ENCODE results near the gene L2HGDH. TPM values are rescaled to one million over a fixed set of nuclear protein-coding genes. Genes with fewer than 3 reads are reported as not detected.

The L2HGDH gene
- total RNA-seq, 1 donor = 3.6 TPM

DNA sequence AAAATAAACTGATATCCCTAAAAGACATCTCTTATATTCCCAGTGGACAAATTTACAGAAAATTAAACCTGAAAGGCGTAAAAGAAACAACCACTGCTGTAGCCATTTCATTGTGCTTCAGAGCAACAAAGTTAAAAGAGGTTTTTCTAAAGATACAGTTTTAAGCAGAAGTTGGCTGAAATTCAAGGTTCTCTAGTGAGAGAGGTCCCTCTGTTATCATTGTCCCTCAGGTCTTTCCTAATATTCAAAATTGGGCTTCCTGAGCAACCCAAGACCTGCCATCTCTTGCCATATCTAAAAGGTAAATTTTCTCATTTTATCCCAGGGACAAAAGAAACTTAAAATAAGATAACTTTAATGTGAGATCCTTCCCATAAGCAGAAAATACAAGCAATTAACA lies 69.9 kb downstream of the L2HGDH start:
- no peaks in the 10 kb centered on the region for H3K36me3 ChIP-seq (ENCODE audit: insufficient read depth, low read length)
- H3K79me2 ChIP-seq (ENCODE audit: insufficient read depth, low read length) = no peaks in the 10 kb centered on the region
- H2AFZ ChIP-seq (ENCODE audit: low read length) = no peak overlapping the region
- no peak for DNase-seq (ENCODE audit: insufficient read length, low spot score, missing footprints)
- no peak overlapping the region for H3K4me2 ChIP-seq (ENCODE audit: insufficient read depth, low read length)
- H3K4me3 ChIP-seq (ENCODE audit: insufficient read depth, low read length) = no peak overlapping the region
- H3K27me3 ChIP-seq (ENCODE audit: insufficient read depth, low read length) = no peaks in the 10 kb centered on the region
- H3K4me1 ChIP-seq (ENCODE audit: insufficient read depth, low read length) = no peaks in the 10 kb centered on the region
- no peaks in the 10 kb centered on the region for H4K20me1 ChIP-seq (ENCODE audit: insufficient read depth, low read length)
- TF ChIP-seq, protein P1, sequence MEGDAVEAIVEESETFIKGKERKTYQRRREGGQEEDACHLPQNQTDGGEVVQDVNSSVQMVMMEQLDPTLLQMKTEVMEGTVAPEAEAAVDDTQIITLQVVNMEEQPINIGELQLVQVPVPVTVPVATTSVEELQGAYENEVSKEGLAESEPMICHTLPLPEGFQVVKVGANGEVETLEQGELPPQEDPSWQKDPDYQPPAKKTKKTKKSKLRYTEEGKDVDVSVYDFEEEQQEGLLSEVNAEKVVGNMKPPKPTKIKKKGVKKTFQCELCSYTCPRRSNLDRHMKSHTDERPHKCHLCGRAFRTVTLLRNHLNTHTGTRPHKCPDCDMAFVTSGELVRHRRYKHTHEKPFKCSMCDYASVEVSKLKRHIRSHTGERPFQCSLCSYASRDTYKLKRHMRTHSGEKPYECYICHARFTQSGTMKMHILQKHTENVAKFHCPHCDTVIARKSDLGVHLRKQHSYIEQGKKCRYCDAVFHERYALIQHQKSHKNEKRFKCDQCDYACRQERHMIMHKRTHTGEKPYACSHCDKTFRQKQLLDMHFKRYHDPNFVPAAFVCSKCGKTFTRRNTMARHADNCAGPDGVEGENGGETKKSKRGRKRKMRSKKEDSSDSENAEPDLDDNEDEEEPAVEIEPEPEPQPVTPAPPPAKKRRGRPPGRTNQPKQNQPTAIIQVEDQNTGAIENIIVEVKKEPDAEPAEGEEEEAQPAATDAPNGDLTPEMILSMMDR (IDR thresholded peaks at IDR 0.05; ENCODE audit: extremely low read depth, low read depth, low read length) = no peak
- H3K27ac ChIP-seq (ENCODE audit: low read depth, low read length) = no peak overlapping the region
- no peaks in the 10 kb centered on the region for H3K9me3 ChIP-seq (ENCODE audit: low read depth, low read length)

DNA sequence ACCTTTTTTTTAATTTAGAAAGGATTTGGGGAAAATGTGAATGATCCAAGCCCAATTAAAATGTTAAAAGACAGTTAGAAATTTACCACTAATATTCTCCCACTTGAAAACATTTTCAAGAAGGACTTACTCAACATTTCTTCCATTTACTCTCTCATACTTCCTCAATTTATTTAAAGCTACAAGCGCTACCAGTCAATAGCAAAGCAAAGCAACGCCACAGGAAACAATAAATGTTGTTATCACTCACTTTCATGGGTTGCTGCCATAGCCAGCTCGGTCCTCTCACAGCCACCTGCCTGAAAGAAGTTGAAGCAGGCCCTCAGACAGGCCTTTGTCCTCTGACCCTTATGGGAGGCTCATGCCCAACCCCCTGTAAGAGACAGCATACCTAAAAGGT lies 74.6 kb downstream of the L2HGDH start:
- H3K4me1 ChIP-seq (ENCODE audit: insufficient read depth, low read length) = peaks cover 2% of the 10 kb centered on the region
- H3K9me3 ChIP-seq (ENCODE audit: low read depth, low read length) = no peaks in the 10 kb centered on the region
- H4K20me1 ChIP-seq (ENCODE audit: insufficient read depth, low read length) = no peaks in the 10 kb centered on the region
- H3K36me3 ChIP-seq (ENCODE audit: insufficient read depth, low read length) = no peaks in the 10 kb centered on the region
- H3K79me2 ChIP-seq (ENCODE audit: insufficient read depth, low read length) = no peaks in the 10 kb centered on the region
- no peak for DNase-seq (ENCODE audit: insufficient read length, low spot score, missing footprints)
- H3K27ac ChIP-seq (ENCODE audit: low read depth, low read length) = no peak overlapping the region
- H2AFZ ChIP-seq (ENCODE audit: low read length) = no peak overlapping the region
- H3K4me3 ChIP-seq (ENCODE audit: insufficient read depth, low read length) = no peak overlapping the region
- no peak overlapping the region for H3K4me2 ChIP-seq (ENCODE audit: insufficient read depth, low read length)
- H3K27me3 ChIP-seq (ENCODE audit: insufficient read depth, low read length) = no peaks in the 10 kb centered on the region
- TF ChIP-seq, protein P1 (IDR thresholded peaks at IDR 0.05; ENCODE audit: extremely low read depth, low read depth, low read length) = no peak

- Histone ChIP-seq H3K36me3 (ENCODE audit: insufficient read depth, low read length) (no peaks in the 10 kb centered on the region), H3K4me2 (ENCODE audit: insufficient read depth, low read length) (no peak overlapping the region), H3K9me3 (ENCODE audit: low read depth, low read length) (no peaks in the 10 kb centered on the region)
Measured at GRCh38 chr14:50233951-50234250, 78.1 kb downstream of the L2HGDH start.

DNA sequence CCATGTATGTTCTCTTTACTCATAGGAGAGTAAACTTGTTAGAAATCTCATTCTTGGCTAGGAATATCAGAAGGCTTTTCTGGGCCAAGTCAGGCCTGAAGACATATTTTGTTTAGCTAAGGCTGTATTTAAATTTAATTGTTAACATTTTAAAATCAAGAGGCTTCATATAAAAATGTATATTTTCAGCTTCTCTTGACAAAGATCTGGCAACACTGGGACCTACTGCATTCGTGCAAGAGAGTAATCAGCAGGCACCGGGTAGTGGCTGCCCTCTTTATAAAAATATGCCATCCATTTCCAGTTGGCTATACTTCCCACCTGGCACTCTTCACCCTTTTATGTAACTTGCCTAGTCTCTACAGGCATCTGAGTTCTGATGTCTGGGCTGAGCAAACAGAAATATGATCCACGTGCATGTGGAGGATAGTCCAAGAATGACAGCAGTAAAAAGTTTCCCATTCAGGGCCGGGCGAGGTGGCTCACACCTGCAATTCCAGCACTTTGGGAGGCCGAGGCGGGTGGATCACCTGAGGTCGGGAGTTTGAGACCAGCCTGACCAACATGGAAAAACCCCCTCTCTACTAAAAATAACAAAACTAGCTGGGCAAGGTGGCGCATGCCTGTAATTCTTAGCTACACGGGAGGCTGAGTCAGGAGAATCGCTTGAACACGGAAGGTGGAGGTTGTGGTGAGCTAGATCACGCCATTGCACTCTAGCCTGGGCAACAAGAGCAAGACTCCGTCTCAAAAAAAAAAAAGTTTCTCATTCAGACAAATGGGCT lies 78.7 kb downstream of the L2HGDH start:
- H3K27ac ChIP-seq (ENCODE audit: low read depth, low read length) = no peak overlapping the region
- no peak for DNase-seq (ENCODE audit: insufficient read length, low spot score, missing footprints)
- no peak overlapping the region for H2AFZ ChIP-seq (ENCODE audit: low read length)
- H3K4me2 ChIP-seq (ENCODE audit: insufficient read depth, low read length) = no peak overlapping the region
- H3K27me3 ChIP-seq (ENCODE audit: insufficient read depth, low read length) = no peaks in the 10 kb centered on the region
- H3K4me1 ChIP-seq (ENCODE audit: insufficient read depth, low read length) = peaks cover 18% of the 10 kb centered on the region
- no peak overlapping the region for H3K4me3 ChIP-seq (ENCODE audit: insufficient read depth, low read length)
- H4K20me1 ChIP-seq (ENCODE audit: insufficient read depth, low read length) = peaks cover 21% of the 10 kb centered on the region
- no peaks in the 10 kb centered on the region for H3K36me3 ChIP-seq (ENCODE audit: insufficient read depth, low read length)
- no peaks in the 10 kb centered on the region for H3K9me3 ChIP-seq (ENCODE audit: low read depth, low read length)
- TF ChIP-seq, protein P1 (IDR thresholded peaks at IDR 0.05; ENCODE audit: extremely low read depth, low read depth, low read length) = no peak
- peaks cover 25% of the 10 kb centered on the region for H3K79me2 ChIP-seq (ENCODE audit: insufficient read depth, low read length)

More at GRCh38 chr14:50233951-50234250, 78.1 kb downstream of the L2HGDH start:
- Histone ChIP-seq H3K27ac (ENCODE audit: low read depth, low read length) (no peak overlapping the region), H4K20me1 (ENCODE audit: insufficient read depth, low read length) (peaks cover 16% of the 10 kb centered on the region), H2AFZ (ENCODE audit: low read length) (no peak overlapping the region), H3K27me3 (ENCODE audit: insufficient read depth, low read length) (no peaks in the 10 kb centered on the region), H3K4me1 (ENCODE audit: insufficient read depth, low read length) (peaks cover 18% of the 10 kb centered on the region), H3K4me3 (ENCODE audit: insufficient read depth, low read length) (no peak overlapping the region), H3K79me2 (ENCODE audit: insufficient read depth, low read length) (peaks cover 20% of the 10 kb centered on the region)
- TF ChIP-seq, protein P1 (IDR thresholded peaks at IDR 0.05; ENCODE audit: extremely low read depth, low read depth, low read length) = no peak
- no peak for DNase-seq (ENCODE audit: insufficient read length, low spot score, missing footprints)
